CD14-positive monocyte (primary cell): ENCODE measurements around the gene HDAC7. TPM values are rescaled to one million over a fixed set of nuclear protein-coding genes. Genes with fewer than 3 reads are reported as not detected.

Experiments used
- DNase-seq, 3 donors: peaks; one replicate each; pipeline ENCODE4 v3.0.0-alpha.2; 2011 to 2022
- H2AFZ ChIP-seq: 2 replicates; pipeline ENCODE4 v1.6.0; 2012; ENCODE audit warnings: mild to moderate bottlenecking, low read depth, low read length, inconsistent platforms; ENCODE audit not compliant: insufficient read depth, poor library complexity, severe bottlenecking
- H3K27ac ChIP-seq, 2 donors: 1 replicate in 1 of 2; 2 replicates in 1 of 2; pipeline ENCODE4 v1.5.1; 2012 to 2013; ENCODE audit warnings: low read length in 2 of 2, control low read depth in 1 of 2, inconsistent platforms in 1 of 2, low read depth in 1 of 2, mild to moderate bottlenecking in 1 of 2
- H3K27me3 ChIP-seq, 2 donors: one replicate each; pipeline versions ENCODE4 v1.6.0 to v1.6.1; 2011 to 2013; ENCODE audit warnings: low read length in 2 of 2; ENCODE audit not compliant: control insufficient read depth in 2 of 2, insufficient read depth in 2 of 2
- H3K36me3 ChIP-seq, 2 donors: replicated peaks in 1 of 2; 1 replicate in 1 of 2; 2 replicates in 1 of 2; pipeline versions ENCODE4 v1.5.1 to v1.6.1; 2012 to 2013; ENCODE audit warnings: low read length in 2 of 2, control low read depth in 1 of 2, inconsistent platforms in 1 of 2, mild to moderate bottlenecking in 1 of 2; ENCODE audit not compliant: insufficient read depth in 2 of 2, control insufficient read depth in 1 of 2
- H3K4me1 ChIP-seq, 2 donors: 1 replicate in 1 of 2; 2 replicates in 1 of 2; pipeline versions ENCODE4 v1.5.1 to v1.6.1; 2012 to 2013; ENCODE audit warnings: low read length in 2 of 2, control low read depth in 1 of 2, inconsistent platforms in 1 of 2, mild to moderate bottlenecking in 1 of 2, moderate library complexity in 1 of 2; ENCODE audit not compliant: insufficient read depth in 2 of 2, control insufficient read depth in 1 of 2
- H3K4me2 ChIP-seq: replicated peaks from 2 replicates; pipeline ENCODE3; 2012; ENCODE audit warnings: low read length, moderate library complexity, mild to moderate bottlenecking; ENCODE audit not compliant: poor library complexity, severe bottlenecking; ENCODE audit errors: extremely low read depth
- H3K4me3 ChIP-seq, 3 experiments: fragments of 200-600 bp in 1 of 3; sonication (generic) in 1 of 3; replicated peaks in 1 of 3; 1 replicate in 2 of 3; 2 replicates in 1 of 3; pipeline ENCODE4 v1.5.1; 2011 to 2013; ENCODE audit warnings: low read length in 3 of 3, mild to moderate bottlenecking in 3 of 3, control low read depth in 2 of 3, low read depth in 2 of 3, inconsistent platforms in 1 of 3, moderate library complexity in 1 of 3
- H3K79me2 ChIP-seq: 2 replicates; pipeline ENCODE4 v1.6.0; 2012; ENCODE audit warnings: mild to moderate bottlenecking, control low read depth, inconsistent platforms, low read length, moderate library complexity; ENCODE audit not compliant: insufficient read depth
- H3K9ac ChIP-seq: 2 replicates; pipeline ENCODE4 v1.6.0; 2017; ENCODE audit warnings: low read length, mild to moderate bottlenecking; ENCODE audit not compliant: insufficient read depth, poor library complexity, severe bottlenecking
- H3K9me3 ChIP-seq, 2 donors: replicated peaks in 1 of 2; 1 replicate in 1 of 2; 2 replicates in 1 of 2; pipeline versions ENCODE4 v1.5.1 to v1.6.1; 2012 to 2013; ENCODE audit warnings: low read length in 2 of 2, control low read depth in 1 of 2; ENCODE audit not compliant: control insufficient read depth in 1 of 2, insufficient read depth in 1 of 2
- H4K20me1 ChIP-seq: 2 replicates; pipeline ENCODE4 v1.6.0; 2012; ENCODE audit warnings: mild to moderate bottlenecking, low read length, control low read depth, moderate library complexity; ENCODE audit not compliant: insufficient read depth
- H3K27ac Mint-ChIP-seq, 7 donors: one replicate each; pipeline ENCODE4 v1.8.0; 2020; ENCODE audit warnings: mild to moderate bottlenecking in 7 of 7, mixed read lengths in 7 of 7, moderate library complexity in 6 of 7, inconsistent platforms in 2 of 7
- H3K27me3 Mint-ChIP-seq, 3 donors: one replicate each; pipeline ENCODE4 v1.8.0; 2021 to 2022; ENCODE audit warnings: low read depth in 3 of 3, mild to moderate bottlenecking in 3 of 3, mixed read lengths in 3 of 3, moderate library complexity in 3 of 3, inconsistent platforms in 1 of 3
- H3K36me3 Mint-ChIP-seq, 2 donors: one replicate each; pipeline ENCODE4 v1.8.0; 2020; ENCODE audit warnings: mixed read lengths in 2 of 2, inconsistent platforms in 1 of 2, mild to moderate bottlenecking in 1 of 2
- H3K4me1 Mint-ChIP-seq: one replicate; pipeline ENCODE4 v1.8.0; 2020; ENCODE audit warnings: mild to moderate bottlenecking, mixed read lengths
- H3K4me3 Mint-ChIP-seq, 2 donors: one replicate each; pipeline ENCODE4 v1.8.0; 2020; ENCODE audit warnings: mild to moderate bottlenecking in 2 of 2, mixed read lengths in 2 of 2, moderate library complexity in 1 of 2
- H3K9me3 Mint-ChIP-seq, 7 donors: one replicate each; pipeline ENCODE4 v1.8.0; 2020 to 2022; ENCODE audit warnings: mixed read lengths in 7 of 7, mild to moderate bottlenecking in 6 of 7, moderate library complexity in 6 of 7, inconsistent platforms in 2 of 7
- WGBS: methylation state at CpG from one replicate; pipeline ENCODE4 v1.1.5; 2013; ENCODE audit warnings: missing lambda C conversion rate; ENCODE audit not compliant: insufficient coverage; 5-methylcytosine and 5-hydroxymethylcytosine counted together
- intact Hi-C, 2 donors: fragments of 100-400 bp; cut with micrococcal nuclease; formaldehyde crosslinking; loops; one replicate each; pipeline versions ENCODE4 v1.15.0 to v1.15.1; 2023
- polyA plus RNA-seq, 3 donors: library from polyadenylated mRNA; depleted of rRNA in 1 of 3; unstranded in 2 of 3; stranded (reverse) in 1 of 3; fragments of 300-500 nt in 2 of 3; fragments of >200 nt in 1 of 3; fragmentation: Illumina TruSeq in 2 of 3; gene quantifications; 1 replicate in 2 of 3; 2 replicates in 1 of 3; pipeline ENCODE4 v1.2.3, GENCODE V29; 2012 to 2021
- TF ChIP-seq, protein P1 (sequence below): fragments of 200-600 bp; IDR thresholded peaks from one replicate; pipeline ENCODE4 v1.8.0; 2022; ENCODE audit warnings: antibody characterized with exemption, mild to moderate bottlenecking

Gene HDAC7
- polyA plus RNA-seq, 3 donors: 5.9 to 79.2 (median 8.4) TPM

DNA sequence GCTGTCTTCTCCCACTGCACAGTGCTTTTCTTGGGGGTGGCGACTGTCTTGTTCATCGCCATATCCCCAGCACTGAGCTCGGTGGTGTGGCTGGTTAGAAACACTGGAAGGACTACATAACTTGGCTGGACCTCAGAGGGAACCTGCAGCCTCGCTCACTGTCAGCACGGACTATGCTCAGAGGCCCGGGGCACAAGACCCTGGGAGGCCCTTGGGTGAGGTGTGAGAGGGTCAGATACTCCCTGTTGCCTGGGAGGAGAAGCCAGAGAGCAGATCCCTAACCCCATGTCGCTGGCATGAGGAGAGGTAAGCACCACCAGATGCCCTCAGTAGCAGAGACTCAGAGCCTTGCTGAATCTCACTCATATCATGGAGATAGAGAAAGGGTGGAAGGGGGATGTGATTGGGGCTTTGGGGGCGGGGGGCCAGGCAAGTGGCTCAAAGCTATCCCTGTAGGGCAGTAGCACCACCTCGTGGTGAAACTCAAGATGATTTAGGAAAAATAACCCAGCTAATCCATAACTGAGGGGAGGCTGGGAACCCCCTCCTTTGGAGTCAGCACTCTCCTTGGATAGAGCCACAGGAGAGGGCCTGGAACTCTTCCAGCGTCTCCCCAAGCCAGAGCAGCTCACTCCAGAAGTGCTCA lies 18.7 kb upstream of the HDAC7 start:
- peaks cover 2 to 7% (median 5%) of the 10 kb centered on the region in 3 donors for H3K27me3 Mint-ChIP-seq
- Histone ChIP-seq H3K79me2 (no peaks in the 10 kb centered on the region), H3K9ac (no peak overlapping the region), H3K4me3 (no peak overlapping the region), H3K27ac (no peak overlapping the region), H3K9me3 (no peaks in the 10 kb centered on the region), H4K20me1 (no peaks in the 10 kb centered on the region), H2AFZ (no peak overlapping the region), H3K27me3 (no peaks in the 10 kb centered on the region), H3K36me3 (peaks cover 0 to 9% of the 10 kb centered on the region in 2 donors), H3K4me2 (no peak overlapping the region), H3K4me1 (peaks cover 17 to 22% of the 10 kb centered on the region in 2 donors)
- TF ChIP-seq, protein P1, sequence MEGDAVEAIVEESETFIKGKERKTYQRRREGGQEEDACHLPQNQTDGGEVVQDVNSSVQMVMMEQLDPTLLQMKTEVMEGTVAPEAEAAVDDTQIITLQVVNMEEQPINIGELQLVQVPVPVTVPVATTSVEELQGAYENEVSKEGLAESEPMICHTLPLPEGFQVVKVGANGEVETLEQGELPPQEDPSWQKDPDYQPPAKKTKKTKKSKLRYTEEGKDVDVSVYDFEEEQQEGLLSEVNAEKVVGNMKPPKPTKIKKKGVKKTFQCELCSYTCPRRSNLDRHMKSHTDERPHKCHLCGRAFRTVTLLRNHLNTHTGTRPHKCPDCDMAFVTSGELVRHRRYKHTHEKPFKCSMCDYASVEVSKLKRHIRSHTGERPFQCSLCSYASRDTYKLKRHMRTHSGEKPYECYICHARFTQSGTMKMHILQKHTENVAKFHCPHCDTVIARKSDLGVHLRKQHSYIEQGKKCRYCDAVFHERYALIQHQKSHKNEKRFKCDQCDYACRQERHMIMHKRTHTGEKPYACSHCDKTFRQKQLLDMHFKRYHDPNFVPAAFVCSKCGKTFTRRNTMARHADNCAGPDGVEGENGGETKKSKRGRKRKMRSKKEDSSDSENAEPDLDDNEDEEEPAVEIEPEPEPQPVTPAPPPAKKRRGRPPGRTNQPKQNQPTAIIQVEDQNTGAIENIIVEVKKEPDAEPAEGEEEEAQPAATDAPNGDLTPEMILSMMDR: peak; percentile 65
- peaks cover 29% of the 10 kb centered on the region for H3K4me1 Mint-ChIP-seq
- peaks cover 4 to 9% of the 10 kb centered on the region in 2 donors for H3K36me3 Mint-ChIP-seq
- no peak overlapping the region for H3K27ac Mint-ChIP-seq
- H3K4me3 Mint-ChIP-seq: no peak overlapping the region
- no peaks in the 10 kb centered on the region for H3K9me3 Mint-ChIP-seq
- DNase-seq: peak; percentile 34 to 59 (median 51)
- intact Hi-C loops: loop anchor here (2.0 to 10.0 kb wide), 5 partner anchors 36 to 124 kb away; no protein-coding TSS in a partner anchor
- WGBS: 64% methylated on average over 6 of the region's 10 CpGs

DNA sequence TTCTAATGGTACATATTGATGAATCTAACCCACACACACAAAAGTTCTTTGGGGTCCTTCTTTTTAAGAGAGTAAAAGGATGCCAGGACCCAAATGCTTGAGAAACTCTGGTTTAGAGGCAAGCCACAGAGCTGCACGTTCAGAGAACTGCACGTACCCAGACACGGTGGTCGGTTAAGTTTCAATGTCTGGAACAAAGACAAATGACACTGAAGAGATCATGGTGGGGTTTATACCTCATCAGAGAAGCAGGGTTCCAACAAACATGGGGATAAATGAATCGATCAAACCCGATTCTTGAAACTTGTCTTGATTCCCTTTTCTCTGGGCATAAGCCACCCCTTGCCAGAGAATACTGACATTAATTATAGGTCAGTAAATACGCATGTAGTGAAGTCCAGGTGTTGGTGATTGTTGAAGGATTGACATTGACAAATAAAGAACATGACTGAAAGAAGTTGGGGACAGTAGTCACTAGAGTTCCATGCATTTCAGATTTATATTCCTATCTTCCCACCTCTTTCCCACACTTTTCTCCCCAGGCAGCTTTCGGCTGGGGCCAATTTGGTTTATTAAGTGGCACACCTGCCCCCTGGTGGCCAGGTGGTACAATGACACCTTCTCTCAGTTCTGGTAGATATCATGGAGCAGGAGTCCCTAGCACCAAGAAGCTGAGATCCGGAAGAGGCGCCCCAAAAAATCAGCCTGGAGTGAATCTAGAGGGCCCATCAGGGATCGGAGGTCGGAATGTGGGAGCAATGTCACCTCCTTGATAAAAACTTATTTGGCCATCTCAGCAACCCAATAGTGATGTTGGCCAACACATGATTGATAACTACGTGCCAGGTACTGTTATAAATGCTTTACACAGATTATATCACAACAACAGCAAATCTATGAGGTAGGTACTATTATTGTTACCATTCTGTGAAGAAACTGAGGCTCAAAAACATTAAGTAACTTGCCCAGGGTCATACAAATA lies 17.8 kb upstream of the HDAC7 start:
- peaks cover 4 to 7% (median 5%) of the 10 kb centered on the region in 3 donors for H3K27me3 Mint-ChIP-seq
- H3K4me1 Mint-ChIP-seq: peaks cover 33% of the 10 kb centered on the region
- TF ChIP-seq, protein P1: peak; percentile 97
- no peaks in the 10 kb centered on the region for H3K36me3 Mint-ChIP-seq
- no peak overlapping the region for H2AFZ ChIP-seq
- no peak overlapping the region for H3K4me2 ChIP-seq
- 82% methylated on average over 4 of the region's 13 CpGs for WGBS
- no peaks in the 10 kb centered on the region for H3K9me3 Mint-ChIP-seq
- H3K4me3 ChIP-seq: no peak overlapping the region
- H3K4me1 ChIP-seq: peaks cover 17 to 26% of the 10 kb centered on the region in 2 donors
- no peak overlapping the region for H3K27ac ChIP-seq
- H4K20me1 ChIP-seq: no peaks in the 10 kb centered on the region
- no peak overlapping the region for H3K9ac ChIP-seq
- H3K4me3 Mint-ChIP-seq: peak overlapping the region in 1 of 2 donors; percentile 22
- H3K36me3 ChIP-seq: no peaks in the 10 kb centered on the region
- no peaks in the 10 kb centered on the region for H3K9me3 ChIP-seq
- DNase-seq: peak; percentile 47 to 78 (median 66)
- intact Hi-C loops: loop anchor here (2.0 to 10.0 kb wide), 6 partner anchors 35 to 123 kb away; no protein-coding TSS in a partner anchor
- no peaks in the 10 kb centered on the region for H3K27me3 ChIP-seq
- H3K27ac Mint-ChIP-seq: no peak overlapping the region
- H3K79me2 ChIP-seq: no peaks in the 10 kb centered on the region
